ENCODE measurements around the gene ORM2.

DNA sequence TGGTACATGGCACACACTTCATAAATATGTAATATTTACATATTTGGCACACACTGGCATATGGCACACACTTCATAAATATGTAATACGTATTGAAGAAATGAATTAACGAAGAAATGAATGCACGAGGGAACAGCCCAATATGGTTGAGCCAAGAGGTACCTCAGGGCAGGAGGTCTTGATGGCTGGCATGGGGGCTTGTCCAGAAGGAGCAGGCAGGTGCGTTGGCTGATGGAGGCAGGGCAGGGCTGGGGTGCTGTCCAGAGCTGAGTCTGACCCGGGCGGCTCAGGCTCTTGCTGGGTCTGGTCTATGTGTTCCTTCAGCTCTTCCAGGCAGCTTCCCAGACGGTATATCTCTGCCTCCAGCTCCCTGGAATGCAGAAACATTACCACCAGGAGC lies 31.9 kb downstream of the ORM2 start:
- TF ChIP-seq POLR2AphosphoS5 (IDR thresholded peaks at IDR 0.05; ENCODE audit: low read depth, low read length) (no peak), TAF1 (IDR thresholded peaks at IDR 0.05; ENCODE audit: borderline replicate concordance, insufficient read depth, low read length) (no peak)

Measured in PFSK-1 (cell line).